Nephron (organoid): ENCODE measurements around the gene TCF4.

Source experiments
- H3K27ac Mint-ChIP-seq, 3 experiments: 2 replicates each; pipeline ENCODE4 v1.8.0; 2020; ENCODE audit warnings: mixed read lengths in 3 of 3, mild to moderate bottlenecking in 2 of 3, moderate library complexity in 1 of 3
- H3K27me3 Mint-ChIP-seq: 2 replicates; pipeline ENCODE4 v1.8.0; 2021; ENCODE audit warnings: low read depth, mild to moderate bottlenecking, moderate library complexity, mixed read lengths
- H3K36me3 Mint-ChIP-seq: 2 replicates; pipeline ENCODE4 v1.8.0; 2020; ENCODE audit warnings: low read depth, mixed read lengths
- H3K4me1 Mint-ChIP-seq: 2 replicates; pipeline ENCODE4 v1.8.0; 2020; ENCODE audit warnings: mixed read lengths
- H3K4me3 Mint-ChIP-seq, 3 experiments: 2 replicates each; pipeline ENCODE4 v1.8.0; 2020; ENCODE audit warnings: mild to moderate bottlenecking in 3 of 3, mixed read lengths in 3 of 3, moderate library complexity in 2 of 3
- H3K9me3 Mint-ChIP-seq: 2 replicates; pipeline ENCODE4 v1.8.0; 2020; ENCODE audit warnings: mixed read lengths
- TF ChIP-seq, protein P1 (sequence below), 3 experiments: fragments of 200-600 bp; sonication (generic); IDR thresholded peaks; one replicate each; pipeline ENCODE4 v1.5.0; 2021; ENCODE audit warnings: antibody characterized with exemption in 3 of 3; ENCODE audit not compliant: unreplicated experiment in 3 of 3

The TCF4 gene

DNA sequence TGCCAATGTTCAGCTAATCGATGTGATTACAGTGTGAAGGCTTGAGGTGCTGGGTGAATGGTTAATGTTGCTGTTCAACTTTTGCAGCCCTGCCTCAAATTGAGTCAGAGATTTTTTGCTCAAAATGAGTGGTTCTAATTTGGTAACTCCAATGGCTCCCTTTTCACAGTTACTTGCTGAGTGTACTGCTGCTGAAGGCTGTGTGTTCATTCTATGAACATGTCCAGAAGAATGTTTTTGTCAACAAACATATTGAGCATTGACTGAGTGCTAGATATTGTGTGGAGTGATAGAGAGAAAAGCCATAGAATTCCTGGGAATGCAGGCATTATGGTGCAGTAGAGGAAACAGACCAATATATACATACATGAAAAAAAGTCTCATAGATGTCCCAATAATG, 39.0 kb upstream of the TCF4 start:
- no peaks in the 10 kb centered on the region for H3K9me3 Mint-ChIP-seq
- H3K36me3 Mint-ChIP-seq = no peaks in the 10 kb centered on the region
- H3K4me1 Mint-ChIP-seq = no peaks in the 10 kb centered on the region
- H3K27ac Mint-ChIP-seq = no peak overlapping the region
- H3K4me3 Mint-ChIP-seq = no peak overlapping the region
- no peaks in the 10 kb centered on the region for H3K27me3 Mint-ChIP-seq
- TF ChIP-seq, protein P1, sequence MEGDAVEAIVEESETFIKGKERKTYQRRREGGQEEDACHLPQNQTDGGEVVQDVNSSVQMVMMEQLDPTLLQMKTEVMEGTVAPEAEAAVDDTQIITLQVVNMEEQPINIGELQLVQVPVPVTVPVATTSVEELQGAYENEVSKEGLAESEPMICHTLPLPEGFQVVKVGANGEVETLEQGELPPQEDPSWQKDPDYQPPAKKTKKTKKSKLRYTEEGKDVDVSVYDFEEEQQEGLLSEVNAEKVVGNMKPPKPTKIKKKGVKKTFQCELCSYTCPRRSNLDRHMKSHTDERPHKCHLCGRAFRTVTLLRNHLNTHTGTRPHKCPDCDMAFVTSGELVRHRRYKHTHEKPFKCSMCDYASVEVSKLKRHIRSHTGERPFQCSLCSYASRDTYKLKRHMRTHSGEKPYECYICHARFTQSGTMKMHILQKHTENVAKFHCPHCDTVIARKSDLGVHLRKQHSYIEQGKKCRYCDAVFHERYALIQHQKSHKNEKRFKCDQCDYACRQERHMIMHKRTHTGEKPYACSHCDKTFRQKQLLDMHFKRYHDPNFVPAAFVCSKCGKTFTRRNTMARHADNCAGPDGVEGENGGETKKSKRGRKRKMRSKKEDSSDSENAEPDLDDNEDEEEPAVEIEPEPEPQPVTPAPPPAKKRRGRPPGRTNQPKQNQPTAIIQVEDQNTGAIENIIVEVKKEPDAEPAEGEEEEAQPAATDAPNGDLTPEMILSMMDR (IDR thresholded peaks at IDR 0.05; ENCODE audit: unreplicated experiment in 3 of 3) = no peak

DNA sequence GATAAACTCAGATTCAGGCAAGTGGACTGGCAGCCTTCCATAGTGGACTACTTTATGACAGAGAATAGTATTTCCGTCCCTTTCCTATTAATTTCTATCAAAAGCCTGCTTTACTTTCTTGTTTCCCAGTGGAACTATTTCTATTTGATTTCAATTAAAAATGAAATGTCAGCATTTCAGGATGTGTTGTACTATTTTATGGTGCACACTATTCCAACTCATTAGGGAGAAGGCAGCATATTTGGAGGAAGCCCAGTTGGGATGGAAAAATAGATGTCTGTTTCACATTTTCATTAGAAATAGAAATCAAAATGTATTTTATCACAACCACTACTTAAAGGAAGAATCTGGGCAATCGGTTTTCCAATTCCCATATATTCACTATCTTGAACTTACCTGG, 37.9 kb upstream of the TCF4 start:
- Mint-ChIP-seq H3K27ac (no peak overlapping the region), H3K36me3 (no peaks in the 10 kb centered on the region), H3K9me3 (no peaks in the 10 kb centered on the region), H3K4me3 (no peak overlapping the region), H3K4me1 (no peaks in the 10 kb centered on the region), H3K27me3 (no peaks in the 10 kb centered on the region)
- TF ChIP-seq, protein P1 (IDR thresholded peaks at IDR 0.05; ENCODE audit: unreplicated experiment in 3 of 3) = no peak

DNA sequence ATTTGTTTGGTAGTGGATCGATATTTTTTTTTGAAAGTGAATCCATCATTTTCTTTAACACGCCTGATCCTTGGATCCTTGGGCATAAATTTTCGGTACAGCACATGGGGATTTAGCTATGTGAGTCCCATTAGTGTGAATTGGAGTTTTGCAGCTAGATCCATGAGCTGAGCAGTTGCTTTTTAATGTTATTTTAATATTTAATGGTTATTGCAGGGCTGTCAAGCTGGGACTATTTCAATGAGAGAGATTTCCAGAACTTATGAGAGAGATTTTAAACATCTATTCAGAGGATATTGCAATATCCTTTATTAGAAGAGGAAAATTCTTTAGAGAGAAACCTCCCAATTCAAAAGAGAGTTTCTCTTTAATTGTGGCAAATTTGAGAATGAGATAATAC, 35.6 kb upstream of the TCF4 start:
- Mint-ChIP-seq H3K4me3 (no peak overlapping the region), H3K4me1 (no peaks in the 10 kb centered on the region), H3K27ac (no peak overlapping the region), H3K36me3 (no peaks in the 10 kb centered on the region), H3K27me3 (no peaks in the 10 kb centered on the region), H3K9me3 (peaks cover 10% of the 10 kb centered on the region)
- TF ChIP-seq, protein P1 (IDR thresholded peaks at IDR 0.05; ENCODE audit: unreplicated experiment in 3 of 3) = no peak

DNA sequence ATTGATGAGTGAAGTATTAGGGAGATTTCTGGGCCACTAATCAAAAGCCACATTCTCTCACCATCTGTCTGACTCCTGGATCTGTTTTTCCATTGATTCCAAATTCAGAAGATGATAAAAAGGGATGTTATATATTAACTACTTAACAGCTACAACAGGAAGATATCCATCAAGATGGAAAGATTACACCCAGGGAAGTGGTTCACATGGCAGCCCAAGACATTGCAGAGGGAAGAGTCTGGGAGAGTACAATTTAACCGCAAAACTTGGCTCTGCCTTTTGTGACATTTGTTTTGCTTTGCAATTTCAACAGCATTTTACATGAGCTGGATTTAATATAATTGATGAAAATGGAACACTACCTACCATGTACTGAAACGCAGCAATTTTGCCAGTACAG, 22.5 kb upstream of the TCF4 start:
- Mint-ChIP-seq H3K9me3 (peaks cover 11% of the 10 kb centered on the region), H3K27ac (no peak overlapping the region), H3K36me3 (no peaks in the 10 kb centered on the region), H3K4me3 (no peak overlapping the region), H3K4me1 (no peaks in the 10 kb centered on the region), H3K27me3 (no peaks in the 10 kb centered on the region)
- TF ChIP-seq, protein P1 (IDR thresholded peaks at IDR 0.05; ENCODE audit: unreplicated experiment in 3 of 3) = no peak

DNA sequence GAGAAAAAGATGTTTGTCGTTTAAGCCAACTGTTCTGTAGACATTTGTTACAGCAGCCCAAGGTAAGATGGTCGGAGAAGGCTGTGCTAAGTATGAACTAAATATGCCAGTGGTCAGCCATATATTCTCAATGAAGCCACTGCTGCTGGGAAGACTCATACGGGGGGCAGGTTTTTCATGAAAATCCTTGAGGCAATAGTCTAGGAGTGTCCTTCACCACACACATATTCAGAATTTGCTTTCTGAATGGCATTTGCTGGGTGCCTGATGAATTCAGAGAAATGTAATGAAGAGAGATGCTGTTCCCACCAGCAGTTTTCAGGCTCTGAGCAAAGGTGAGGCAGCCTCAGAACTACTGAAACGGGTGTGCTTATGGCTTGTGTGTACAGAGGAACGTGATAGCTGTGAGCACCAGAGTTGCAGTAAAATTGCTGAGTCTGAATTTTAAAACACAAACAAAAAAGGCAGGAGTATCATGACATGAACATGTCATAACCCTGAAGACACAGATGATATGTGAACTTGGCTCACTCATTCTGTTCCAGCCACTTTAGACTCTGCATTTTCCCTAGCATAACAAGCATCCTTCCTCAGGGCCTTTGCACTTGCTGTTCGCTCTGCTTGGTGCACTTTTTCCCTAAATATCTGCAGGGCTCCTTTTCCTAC, 21.3 kb upstream of the TCF4 start:
- Mint-ChIP-seq H3K4me3 (no peak overlapping the region), H3K9me3 (peaks cover 9% of the 10 kb centered on the region), H3K4me1 (no peaks in the 10 kb centered on the region), H3K36me3 (no peaks in the 10 kb centered on the region), H3K27me3 (no peaks in the 10 kb centered on the region), H3K27ac (no peak overlapping the region)
- TF ChIP-seq, protein P1 (IDR thresholded peaks at IDR 0.05; ENCODE audit: unreplicated experiment in 3 of 3) = no peak

DNA sequence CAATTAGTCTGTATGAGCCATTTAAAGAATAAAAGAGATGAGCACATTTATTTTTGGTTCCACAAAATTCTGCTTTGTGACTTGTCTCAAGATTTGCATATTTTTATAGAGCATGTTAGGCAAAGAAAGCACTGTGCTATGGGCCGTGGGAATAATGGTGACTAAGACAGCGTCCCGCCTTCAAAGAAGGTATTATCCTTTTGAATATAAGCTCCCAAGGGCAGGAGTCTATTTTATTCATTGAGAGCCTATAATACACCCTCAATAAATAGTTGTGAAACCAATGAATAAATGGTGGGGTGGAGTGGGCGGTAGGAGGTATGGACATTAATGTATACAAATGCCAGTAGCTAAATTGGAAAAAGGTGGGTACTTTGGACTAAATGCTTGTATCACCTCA, 20.5 kb upstream of the TCF4 start:
- TF ChIP-seq, protein P1 (IDR thresholded peaks at IDR 0.05; ENCODE audit: unreplicated experiment in 3 of 3) = no peak
- Mint-ChIP-seq H3K27me3 (no peaks in the 10 kb centered on the region), H3K36me3 (no peaks in the 10 kb centered on the region), H3K4me1 (no peaks in the 10 kb centered on the region), H3K4me3 (no peak overlapping the region), H3K27ac (no peak overlapping the region), H3K9me3 (peaks cover 5% of the 10 kb centered on the region)
